ENCODE data around the gene FOXA1. TPM values are rescaled to one million over a fixed set of nuclear protein-coding genes. Genes with fewer than 3 reads are reported as not detected.

The FOXA1 gene
- total and polyA plus RNA-seq, 11 donors: not detected

DNA sequence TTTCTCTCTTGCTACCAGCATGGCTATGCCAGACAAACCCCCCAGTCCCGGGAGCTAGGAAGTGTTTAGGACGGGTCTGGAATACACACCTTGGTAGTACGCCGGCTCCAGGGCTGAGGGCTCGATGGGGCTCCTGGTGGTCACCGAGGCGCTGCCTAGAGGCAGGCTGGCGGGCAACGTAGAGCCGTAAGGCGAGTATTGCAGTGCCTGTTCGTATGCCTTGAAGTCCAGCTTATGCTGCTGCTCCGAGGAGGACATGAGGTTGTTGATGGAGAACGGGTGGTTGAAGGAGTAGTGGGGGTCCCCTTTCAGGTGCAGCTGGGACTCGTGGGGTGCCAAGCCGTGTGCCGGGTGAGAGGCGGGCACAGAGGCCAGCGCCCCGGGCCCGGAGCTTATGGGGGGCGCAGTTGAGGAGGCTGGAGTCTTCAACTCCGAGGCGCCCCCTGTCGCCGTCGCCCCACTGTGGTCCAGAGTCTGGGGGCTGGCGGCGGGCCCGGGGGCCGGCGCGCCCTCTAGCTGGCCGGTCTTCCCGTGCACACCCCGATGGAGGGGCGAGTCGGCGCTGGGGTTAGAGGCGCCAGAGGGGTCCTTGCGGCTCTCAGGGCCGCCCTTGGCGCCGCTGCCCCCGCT lies 3.6 kb downstream of the FOXA1 start:
- WGBS, 4 donors: 2 to 3% (median 3%) methylated on average over 25 to 45 of the region's 45 CpGs
- H3K4me1 ChIP-seq: peaks cover 0 to 49% (median 13%) of the 10 kb centered on the region in 12 donors
- intact Hi-C loops (cut with DNase I): loop anchor here in 4 of 10 donors (10.0 kb wide), 2 partner anchors 347 to 927 kb away; partner anchors contain the start of gene PAX9 (in 2 of the 4)
- no peak for TF ChIP-seq POLR2A (IDR thresholded peaks at IDR 0.05)
- TF ChIP-seq, protein P1, sequence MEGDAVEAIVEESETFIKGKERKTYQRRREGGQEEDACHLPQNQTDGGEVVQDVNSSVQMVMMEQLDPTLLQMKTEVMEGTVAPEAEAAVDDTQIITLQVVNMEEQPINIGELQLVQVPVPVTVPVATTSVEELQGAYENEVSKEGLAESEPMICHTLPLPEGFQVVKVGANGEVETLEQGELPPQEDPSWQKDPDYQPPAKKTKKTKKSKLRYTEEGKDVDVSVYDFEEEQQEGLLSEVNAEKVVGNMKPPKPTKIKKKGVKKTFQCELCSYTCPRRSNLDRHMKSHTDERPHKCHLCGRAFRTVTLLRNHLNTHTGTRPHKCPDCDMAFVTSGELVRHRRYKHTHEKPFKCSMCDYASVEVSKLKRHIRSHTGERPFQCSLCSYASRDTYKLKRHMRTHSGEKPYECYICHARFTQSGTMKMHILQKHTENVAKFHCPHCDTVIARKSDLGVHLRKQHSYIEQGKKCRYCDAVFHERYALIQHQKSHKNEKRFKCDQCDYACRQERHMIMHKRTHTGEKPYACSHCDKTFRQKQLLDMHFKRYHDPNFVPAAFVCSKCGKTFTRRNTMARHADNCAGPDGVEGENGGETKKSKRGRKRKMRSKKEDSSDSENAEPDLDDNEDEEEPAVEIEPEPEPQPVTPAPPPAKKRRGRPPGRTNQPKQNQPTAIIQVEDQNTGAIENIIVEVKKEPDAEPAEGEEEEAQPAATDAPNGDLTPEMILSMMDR (IDR thresholded peaks at IDR 0.05): no peak
- peak overlapping the region in 1 of 12 donors; percentile 1 for H3K4me3 ChIP-seq
- peaks cover 70 to 98% (median 95%) of the 10 kb centered on the region in 9 donors for H3K27me3 ChIP-seq
- H3K27ac ChIP-seq: no peak overlapping the region
- ATAC-seq (peak in 1 of 4 donors; percentile 23), DNase-seq (no peak)
- no peaks in the 10 kb centered on the region for H3K9me3 ChIP-seq
- H3K36me3 ChIP-seq: no peaks in the 10 kb centered on the region

DNA sequence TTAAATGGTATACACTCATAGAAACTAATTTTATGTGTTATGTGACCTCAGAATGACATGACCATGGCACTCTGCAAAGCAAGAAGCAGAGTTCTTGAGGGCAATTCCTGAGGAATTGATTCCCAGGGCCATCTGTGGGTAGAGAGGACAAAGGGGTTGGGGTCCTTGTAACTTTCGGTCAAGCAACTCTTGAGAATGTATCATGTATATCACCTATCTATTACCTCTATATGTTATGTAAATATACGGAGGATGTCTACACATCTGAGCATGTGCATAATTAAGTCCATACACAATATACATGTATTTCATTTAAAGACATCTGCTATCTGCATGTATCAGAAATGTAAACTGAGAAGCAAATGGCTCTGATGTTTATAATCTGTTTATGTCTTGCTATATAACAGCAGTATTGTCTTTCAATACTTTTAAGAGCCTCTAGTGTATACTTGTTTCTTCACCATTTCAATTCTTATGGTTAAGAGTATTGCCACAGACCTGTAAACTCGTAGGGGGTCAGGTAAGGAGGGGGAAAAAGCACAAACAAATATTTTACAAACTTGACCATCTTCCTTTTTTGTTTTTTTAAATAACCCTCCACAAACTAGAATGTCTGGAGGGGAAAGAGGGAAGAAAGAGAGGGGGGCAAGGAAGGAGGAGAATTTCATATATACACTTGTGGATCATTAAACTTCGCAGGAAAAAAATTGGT lies 4.5 kb downstream of the FOXA1 start:
- ATAC-seq (no peak), DNase-seq (no peak)
- intact Hi-C loops (cut with DNase I): loop anchor here in 4 of 10 donors (10.0 kb wide), 2 partner anchors 346 to 926 kb away; partner anchors contain the start of gene PAX9 (in 2 of the 4)
- peaks cover 0 to 40% (median 7%) of the 10 kb centered on the region in 12 donors for H3K4me1 ChIP-seq
- WGBS, 4 donors: 11 to 22% (median 14%) methylated on average over 4 of the region's 4 CpGs
- H3K27ac ChIP-seq: no peak overlapping the region
- peaks cover 73 to 98% (median 95%) of the 10 kb centered on the region in 9 donors for H3K27me3 ChIP-seq
- no peaks in the 10 kb centered on the region for H3K36me3 ChIP-seq
- no peak for TF ChIP-seq POLR2A (IDR thresholded peaks at IDR 0.05)
- no peaks in the 10 kb centered on the region for H3K9me3 ChIP-seq
- H3K4me3 ChIP-seq: no peak overlapping the region

DNA sequence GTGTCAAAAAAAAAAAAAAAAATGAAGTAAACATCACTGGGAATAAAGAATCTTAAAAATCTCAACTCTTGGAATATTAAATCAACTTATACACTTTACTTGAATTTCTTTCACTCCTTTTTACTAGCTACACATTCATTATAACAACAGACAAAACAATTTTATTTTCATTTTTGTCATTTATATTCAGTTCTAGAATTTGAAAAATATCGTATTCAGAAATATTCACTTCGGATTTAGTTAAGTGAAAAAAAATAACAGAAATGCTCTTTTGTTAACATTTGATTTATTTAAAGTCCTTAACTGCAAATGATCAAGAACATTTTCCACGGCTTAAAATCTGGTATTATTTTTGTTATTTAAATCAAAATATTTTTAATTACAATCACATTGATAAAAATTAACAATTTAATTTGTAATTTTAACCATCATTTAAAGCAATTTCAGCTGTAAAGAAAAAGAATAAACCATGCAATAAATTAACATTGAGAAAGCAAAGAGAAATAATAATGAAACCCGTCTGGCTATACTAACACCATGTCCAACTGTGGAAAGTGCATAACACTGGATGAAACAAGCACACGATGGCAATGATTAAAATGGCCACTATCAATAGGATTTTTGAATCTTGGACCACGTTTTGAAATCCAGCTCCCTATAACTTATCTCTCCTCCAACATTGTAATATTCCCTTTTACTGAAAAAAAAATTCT lies 5.2 kb downstream of the FOXA1 start:
- TF ChIP-seq POLR2A (IDR thresholded peaks at IDR 0.05): no peak
- TF ChIP-seq, protein P1 (IDR thresholded peaks at IDR 0.05): no peak
- intact Hi-C loops (cut with DNase I): loop anchor here in 4 of 10 donors (10.0 kb wide), 2 partner anchors 345 to 925 kb away; partner anchors contain the start of gene PAX9 (in 2 of the 4)
- 11 to 15% (median 14%) methylated on average over 6 of the region's 6 CpGs for WGBS, 4 donors
- DNase-seq: no peak
- H3K27ac ChIP-seq: no peak overlapping the region
- H3K4me3 ChIP-seq: no peak overlapping the region
- no peaks in the 10 kb centered on the region for H3K9me3 ChIP-seq
- H3K36me3 ChIP-seq: no peaks in the 10 kb centered on the region
- H3K4me1 ChIP-seq: peaks cover 0 to 39% (median 6%) of the 10 kb centered on the region in 12 donors
- ATAC-seq: no peak
- H3K27me3 ChIP-seq: peaks cover 80 to 100% (median 97%) of the 10 kb centered on the region in 9 donors

DNA sequence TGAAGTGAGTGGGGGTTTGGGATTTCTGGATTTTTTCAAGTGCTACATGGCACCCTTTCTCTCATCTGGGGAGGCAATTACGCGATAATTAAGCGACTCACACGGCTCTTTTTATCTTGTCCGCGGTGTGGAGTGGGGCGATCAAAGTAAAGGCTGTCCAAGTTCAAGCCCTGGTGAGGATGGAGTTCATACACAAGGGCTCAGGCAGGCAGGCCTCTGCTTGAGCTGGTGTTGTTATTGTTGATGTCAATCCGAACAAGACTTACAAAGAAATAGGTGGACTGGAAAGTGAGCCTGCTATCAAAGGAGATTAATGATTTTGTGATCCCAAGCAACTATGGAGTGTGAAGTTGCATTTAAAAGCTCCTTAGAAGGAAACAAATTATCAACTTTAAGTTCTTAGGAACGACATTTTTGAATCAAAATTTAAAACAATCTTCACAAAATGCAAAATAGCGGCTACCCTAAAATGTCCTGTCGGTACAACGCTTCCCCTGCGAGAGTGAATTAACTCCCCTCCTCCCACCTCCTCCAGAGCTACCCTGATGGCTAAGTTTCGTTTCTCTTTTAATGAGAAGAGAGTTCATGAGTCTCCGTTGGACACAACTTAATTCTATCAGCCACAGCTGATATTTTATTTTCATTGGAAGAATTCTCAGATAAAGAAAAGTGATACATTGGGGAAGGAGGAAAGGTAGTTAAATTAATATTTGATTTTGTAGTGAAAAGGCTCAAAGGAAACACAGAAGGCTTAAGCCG lies 5.9 kb downstream of the FOXA1 start:
- Histone ChIP-seq H3K4me1 (peaks cover 0 to 39% (median 2%) of the 10 kb centered on the region in 12 donors), H3K4me3 (no peak overlapping the region), H3K36me3 (no peaks in the 10 kb centered on the region), H3K27ac (no peak overlapping the region), H3K27me3 (peaks cover 80 to 100% (median 99%) of the 10 kb centered on the region in 9 donors), H3K9me3 (no peaks in the 10 kb centered on the region)
- 6 to 12% (median 10%) methylated on average over 16 of the region's 16 CpGs for WGBS, 4 donors
- intact Hi-C loops (cut with DNase I): no loop called here
- ATAC-seq: no peak
- TF ChIP-seq, protein P1 (IDR thresholded peaks at IDR 0.05): no peak
- TF ChIP-seq POLR2A (IDR thresholded peaks at IDR 0.05): no peak
- DNase-seq: no peak

Measured in heart left ventricle (tissue), 16 donors.